Stimulated activated CD8-positive, alpha-beta memory T cell treated with anti-CD3 and anti-CD28 coated beads, Interleukin-4, amount 100 ng/mL, for 4 hours (primary cell): ENCODE data around the gene GPX4.

Source experiments
- DNase-seq, 2 donors: peaks; one replicate each; pipeline ENCODE4 v3.0.0-alpha.2; 2020; ENCODE audit warnings: low read depth in 2 of 2, low spot score in 1 of 2

GPX4 gene

GRCh38 chr19:1068009-1069001 lies 35.5 kb upstream of the GPX4 start:
- DNase-seq = no peak

- DNase-seq = no peak
Measured at GRCh38 chr19:1069009-1069779, 34.6 kb upstream of the GPX4 start.

- DNase-seq = no peak
Measured at GRCh38 chr19:1070576-1070930, 33.2 kb upstream of the GPX4 start.

GRCh38 chr19:1070931-1071791 lies 32.6 kb upstream of the GPX4 start:
- DNase-seq = no peak

GRCh38 chr19:1072371-1073015 lies 31.3 kb upstream of the GPX4 start:
- no peak for DNase-seq

GRCh38 chr19:1073063-1073955 lies 30.5 kb upstream of the GPX4 start:
- no peak for DNase-seq

GRCh38 chr19:1073956-1074517 lies 29.8 kb upstream of the GPX4 start:
- no peak for DNase-seq

- peak; percentile 85 to 90 for DNase-seq
Measured at GRCh38 chr19:1074544-1075283, 29.1 kb upstream of the GPX4 start.

- no peak for DNase-seq
Measured at GRCh38 chr19:1076046-1076386, 27.8 kb upstream of the GPX4 start.

GRCh38 chr19:1076951-1077350 lies 26.8 kb upstream of the GPX4 start:
- peak; percentile 76 to 89 for DNase-seq

GRCh38 chr19:1079566-1080111 lies 24.2 kb upstream of the GPX4 start:
- no peak for DNase-seq

- DNase-seq = no peak
Measured at GRCh38 chr19:1080360-1081161, 23.2 kb upstream of the GPX4 start.

GRCh38 chr19:1081301-1082164 lies 22.3 kb upstream of the GPX4 start:
- no peak for DNase-seq

GRCh38 chr19:1082165-1082927 lies 21.4 kb upstream of the GPX4 start:
- peak in 1 of 2 donors; percentile 44 for DNase-seq

GRCh38 chr19:1082928-1083816 lies 20.6 kb upstream of the GPX4 start:
- DNase-seq = no peak
